ENCODE measurements around the gene BARX2.

Gene BARX2

GRCh38 chr11:129374081-129374992 lies 1.3 kb upstream of the BARX2 start:
- DNase-seq: no peak

GRCh38 chr11:129374993-129375750 lies 476 bp upstream of the BARX2 start:
- DNase-seq: no peak

- no peak for DNase-seq
Observed at GRCh38 chr11:129376658-129377341, 1.2 kb downstream of the BARX2 start.

- DNase-seq: no peak
Observed at GRCh38 chr11:129377739-129378138, 2.1 kb downstream of the BARX2 start.

- DNase-seq: no peak
Observed at GRCh38 chr11:129380413-129380812, 4.8 kb downstream of the BARX2 start.

- no peak for DNase-seq
Observed at GRCh38 chr11:129382583-129382982, 6.9 kb downstream of the BARX2 start.

- DNase-seq: no peak
Observed at GRCh38 chr11:129383060-129383459, 7.4 kb downstream of the BARX2 start.

GRCh38 chr11:129383502-129383901 lies 7.9 kb downstream of the BARX2 start:
- DNase-seq: no peak

GRCh38 chr11:129384415-129384814 lies 8.8 kb downstream of the BARX2 start:
- DNase-seq: no peak

- DNase-seq: no peak
Observed at GRCh38 chr11:129385801-129386200, 10.2 kb downstream of the BARX2 start.

GRCh38 chr11:129386795-129387397 lies 11.2 kb downstream of the BARX2 start:
- DNase-seq: no peak

- DNase-seq: no peak
Observed at GRCh38 chr11:129387434-129387833, 11.8 kb downstream of the BARX2 start.

- DNase-seq: no peak
Observed at GRCh38 chr11:129388824-129389223, 13.2 kb downstream of the BARX2 start.

GRCh38 chr11:129390303-129390821 lies 14.7 kb downstream of the BARX2 start:
- no peak for DNase-seq

GRCh38 chr11:129391360-129391759 lies 15.7 kb downstream of the BARX2 start:
- DNase-seq: no peak

GRCh38 chr11:129391821-129392220 lies 16.2 kb downstream of the BARX2 start:
- no peak for DNase-seq

- DNase-seq: no peak
Observed at GRCh38 chr11:129392995-129393394, 17.3 kb downstream of the BARX2 start.

- no peak for DNase-seq
Observed at GRCh38 chr11:129394709-129395108, 19.1 kb downstream of the BARX2 start.

- no peak for DNase-seq
Observed at GRCh38 chr11:129395432-129395831, 19.8 kb downstream of the BARX2 start.

- DNase-seq: no peak
Observed at GRCh38 chr11:129395883-129396282, 20.2 kb downstream of the BARX2 start.

- DNase-seq: no peak
Observed at GRCh38 chr11:129396454-129396853, 20.8 kb downstream of the BARX2 start.
